GM08714 (cell line): ENCODE results near the gene ATXN1.
"Not testable (repeated sequence)": the region's sequence is repeated elsewhere in the genome, so short reads cannot be mapped to it uniquely, and the experiment has no call there.

Source experiments
- H3K4me3 ChIP-seq: fragments of 200-500 bp; sonication (Bioruptor generic); 2 replicates; pipeline ENCODE4 v1.5.1; 2014; ENCODE audit warnings: mild to moderate bottlenecking, low read length, inconsistent platforms
- ZNF274 ChIP-seq: IDR thresholded peaks from 2 replicates; pipeline ENCODE4 v1.6.1; 2012; ENCODE audit warnings: mild to moderate bottlenecking, low read depth, low read length

Gene ATXN1

DNA sequence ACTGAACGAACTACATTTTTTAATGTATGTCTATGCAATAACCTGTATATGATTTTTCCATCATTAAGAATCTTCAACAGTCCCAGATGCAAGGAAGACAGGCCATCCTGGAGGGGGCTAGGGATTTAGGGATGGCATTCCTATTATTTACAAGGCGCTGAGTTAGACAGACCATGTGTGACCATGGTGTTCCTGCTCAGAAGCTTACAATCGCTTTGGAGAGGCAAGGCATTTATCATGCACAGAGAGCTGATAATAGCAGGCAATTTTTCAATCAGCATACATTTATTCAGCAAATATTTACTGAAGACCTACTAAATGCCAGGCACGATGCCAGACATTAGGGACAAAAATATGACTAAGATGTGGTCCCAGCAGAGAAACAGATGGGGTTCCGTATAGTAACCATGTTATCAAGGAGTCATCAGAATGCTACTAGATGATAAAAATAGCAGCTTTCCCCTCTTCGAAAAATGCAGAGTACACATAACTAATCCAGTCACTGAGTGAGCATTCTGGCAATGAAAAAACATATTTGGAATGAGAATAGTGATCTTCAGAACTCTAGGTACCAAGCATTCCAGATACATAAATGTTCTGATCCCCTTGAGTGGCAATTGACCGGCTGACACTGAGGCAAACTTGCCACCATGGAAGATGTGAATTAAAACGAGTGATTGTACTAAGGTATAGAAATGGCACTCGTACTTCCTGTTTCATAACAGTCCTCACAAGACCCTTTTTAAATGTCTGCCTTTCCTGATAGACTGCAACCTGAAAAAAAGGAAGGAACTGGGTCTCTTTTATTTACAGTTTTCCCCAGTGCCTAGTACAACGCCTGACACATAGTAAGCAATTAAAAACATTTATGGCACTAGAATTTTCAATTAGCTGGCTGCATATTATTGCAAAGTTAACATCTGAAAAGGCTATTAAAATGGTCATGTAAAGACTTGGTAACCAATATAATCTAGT lies 135.7 kb downstream of the ATXN1 start:
- H3K4me3 ChIP-seq: no peak overlapping the region
- TF ChIP-seq ZNF274: no peak

DNA sequence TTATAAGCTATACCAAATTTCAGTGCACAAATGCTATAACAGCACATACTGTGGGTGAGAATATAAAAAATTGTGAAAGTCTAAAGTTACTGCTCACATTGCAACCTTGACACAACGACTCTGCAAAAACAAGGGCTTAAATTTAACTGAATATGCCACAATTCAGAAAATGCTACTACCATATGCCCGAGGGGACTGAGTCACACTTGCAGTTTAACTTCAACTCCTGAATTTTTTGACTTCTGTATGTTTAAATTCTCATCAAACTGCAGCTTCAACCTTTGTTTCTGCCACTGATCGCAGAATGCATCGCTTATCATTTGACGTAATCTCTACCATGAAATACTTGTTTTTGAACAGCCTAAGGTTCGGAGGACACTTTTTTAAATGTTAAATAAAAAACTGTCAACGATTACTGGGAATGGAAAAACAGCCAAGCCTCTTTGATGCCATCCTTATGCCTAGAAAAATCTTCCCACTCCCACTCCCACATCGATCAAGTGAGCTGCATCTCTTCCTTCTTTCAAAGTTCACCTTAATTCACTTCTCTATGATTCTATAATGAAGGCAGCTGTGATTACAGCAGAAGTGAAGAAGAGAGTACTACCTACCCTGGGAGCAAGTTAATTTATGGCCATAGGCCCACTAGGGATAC lies 136.5 kb downstream of the ATXN1 start:
- TF ChIP-seq ZNF274: no peak
- no peak overlapping the region for H3K4me3 ChIP-seq

GRCh38 chr6:16623731-16624130 lies 137.5 kb downstream of the ATXN1 start:
- no peak for TF ChIP-seq ZNF274
- H3K4me3 ChIP-seq: no peak overlapping the region

- no peak for TF ChIP-seq ZNF274
Observed at GRCh38 chr6:16623029-16623653, 138.1 kb downstream of the ATXN1 start.

GRCh38 chr6:16622193-16622592 lies 139.1 kb downstream of the ATXN1 start:
- no peak overlapping the region for H3K4me3 ChIP-seq
- TF ChIP-seq ZNF274: no peak

More at GRCh38 chr6:16623029-16623653, 138.1 kb downstream of the ATXN1 start:
- no peak overlapping the region for H3K4me3 ChIP-seq

- no peak for TF ChIP-seq ZNF274
Observed at GRCh38 chr6:16621002-16621401, 140.3 kb downstream of the ATXN1 start.

DNA sequence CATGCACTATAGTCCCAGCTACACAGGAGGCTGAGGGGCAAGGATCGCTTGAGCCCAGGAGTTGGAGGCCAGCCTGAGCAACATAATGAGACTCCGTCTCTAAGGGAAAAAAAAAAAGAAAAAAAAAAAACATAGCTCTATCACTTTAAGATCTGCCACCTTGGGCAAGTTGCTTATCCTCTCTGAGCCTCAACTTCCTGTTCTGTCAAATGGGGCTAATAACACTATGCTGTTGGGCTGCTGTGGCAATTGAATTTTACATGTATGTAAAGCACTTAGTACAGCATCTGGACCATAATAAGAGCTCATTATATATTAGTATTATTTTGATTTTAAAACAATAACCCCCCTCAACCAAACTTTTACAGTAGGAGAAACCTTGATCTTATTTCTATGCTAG lies 141.5 kb downstream of the ATXN1 start:
- TF ChIP-seq ZNF274: no peak
- no peak overlapping the region for H3K4me3 ChIP-seq

More at GRCh38 chr6:16621002-16621401, 140.3 kb downstream of the ATXN1 start:
- H3K4me3 ChIP-seq: no peak overlapping the region

DNA sequence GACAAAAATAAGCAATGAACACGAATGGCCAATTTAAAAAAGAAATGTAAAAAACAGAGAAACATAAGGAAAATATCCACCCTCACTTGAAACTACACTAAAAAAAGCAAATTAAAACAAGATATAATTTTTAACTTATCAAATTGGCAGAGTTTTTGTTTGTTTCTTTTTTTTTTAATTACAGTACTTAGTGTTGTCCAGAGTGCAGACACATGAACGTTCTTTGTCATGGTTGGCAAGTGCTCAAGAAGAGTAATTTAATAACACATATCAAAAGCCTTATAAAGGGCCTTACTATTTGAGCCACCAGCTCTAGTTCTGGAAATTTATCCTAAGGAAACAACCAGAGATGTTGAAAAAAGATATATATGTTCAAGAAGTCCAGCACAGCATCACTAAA lies 142.3 kb downstream of the ATXN1 start:
- no peak overlapping the region for H3K4me3 ChIP-seq

DNA sequence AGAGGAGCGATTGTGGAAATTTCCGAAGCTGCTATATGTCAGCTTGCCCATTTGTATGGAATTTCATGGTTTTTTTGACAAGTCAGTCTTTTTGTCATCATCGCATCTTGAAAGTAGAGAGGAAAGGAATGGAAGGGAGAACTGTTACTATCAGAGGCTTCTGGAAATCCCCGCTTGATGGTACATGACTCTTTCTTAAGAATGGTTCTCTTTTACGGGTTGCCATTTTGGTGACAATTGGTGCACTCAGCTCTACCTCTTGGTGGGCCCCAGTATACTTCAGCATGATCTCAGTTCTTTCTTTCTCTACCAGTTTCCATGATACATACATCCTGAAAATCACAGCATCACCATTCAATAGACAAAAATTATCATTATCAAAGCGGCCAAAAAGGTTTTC lies 146.0 kb downstream of the ATXN1 start:
- H3K4me3 ChIP-seq: not testable (repeated sequence)

More for the DNA sequence above, 142.3 kb downstream of the ATXN1 start:
- TF ChIP-seq ZNF274: no peak

DNA sequence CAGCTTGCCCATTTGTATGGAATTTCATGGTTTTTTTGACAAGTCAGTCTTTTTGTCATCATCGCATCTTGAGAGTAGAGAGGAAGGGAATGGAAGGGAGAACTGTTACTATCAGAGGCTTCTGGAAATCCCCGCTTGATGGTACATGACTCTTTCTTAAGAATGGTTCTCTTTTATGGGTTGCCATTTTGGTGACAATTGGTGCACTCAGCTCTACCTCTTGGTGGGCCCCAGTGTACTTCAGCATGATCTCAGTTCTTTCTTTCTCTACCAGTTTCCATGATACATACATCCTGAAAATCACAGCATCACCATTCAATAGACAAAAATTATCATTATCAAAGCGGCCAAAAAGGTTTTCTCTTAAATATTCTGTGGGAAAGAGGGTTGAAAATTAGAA lies 147.1 kb downstream of the ATXN1 start:
- not testable (repeated sequence) for H3K4me3 ChIP-seq

- H3K4me3 ChIP-seq: not testable (repeated sequence)
Observed at GRCh38 chr6:16613504-16613903, 147.8 kb downstream of the ATXN1 start.

DNA sequence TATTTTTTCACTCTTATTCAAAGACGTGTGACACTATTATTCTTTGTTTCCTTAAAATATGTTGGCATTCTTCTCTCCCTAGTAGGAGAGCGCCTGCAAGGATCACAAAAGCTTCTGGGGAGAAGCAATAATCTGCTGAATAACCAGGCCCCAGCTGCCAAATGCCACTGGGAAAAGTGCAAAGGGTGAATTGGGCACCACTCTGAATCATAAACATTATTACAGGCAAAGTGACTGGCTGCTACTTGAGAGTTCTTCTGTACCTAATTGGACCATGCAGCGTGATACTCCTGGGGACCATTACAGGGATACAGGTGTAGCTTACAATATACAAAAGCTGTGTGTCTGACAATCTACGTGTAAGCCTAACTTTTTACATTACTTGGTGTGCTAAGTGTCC lies 152.8 kb downstream of the ATXN1 start:
- TF ChIP-seq ZNF274: no peak

GRCh38 chr6:16602035-16602434 lies 159.2 kb downstream of the ATXN1 start:
- TF ChIP-seq ZNF274: no peak
- H3K4me3 ChIP-seq: no peak overlapping the region

More for the DNA sequence above, 152.8 kb downstream of the ATXN1 start:
- H3K4me3 ChIP-seq: no peak overlapping the region

DNA sequence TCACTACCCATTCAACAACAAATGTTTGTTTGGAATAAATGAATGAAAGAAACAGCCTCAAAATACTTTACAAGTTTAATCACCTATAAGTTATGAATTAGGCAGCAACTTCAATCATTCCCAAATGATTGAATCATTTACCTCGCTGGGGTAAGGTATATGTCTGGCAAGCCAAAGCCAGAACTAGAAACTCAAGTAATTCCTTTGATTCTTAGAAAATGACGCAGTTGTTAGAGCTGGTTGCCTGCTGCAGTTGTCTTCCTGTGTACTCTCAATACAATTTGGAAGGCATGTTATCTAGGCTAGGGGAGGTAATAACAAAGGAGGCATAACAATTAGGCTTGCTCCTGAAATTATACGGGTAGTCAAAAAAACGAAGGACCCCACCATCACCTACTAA lies 160.6 kb downstream of the ATXN1 start:
- no peak overlapping the region for H3K4me3 ChIP-seq
- TF ChIP-seq ZNF274: no peak

- H3K4me3 ChIP-seq: no peak overlapping the region
Observed at GRCh38 chr6:16600026-16600425, 161.2 kb downstream of the ATXN1 start.

More at GRCh38 chr6:16600026-16600425, 161.2 kb downstream of the ATXN1 start:
- TF ChIP-seq ZNF274: no peak
